ENCODE results near the gene DNAJB2. TPM values are rescaled to one million over a fixed set of nuclear protein-coding genes. Genes with fewer than 3 reads are reported as not detected.

Gene DNAJB2
- polyA plus RNA-seq, 1 of the 3 experiments (the other 2 are of a cell fraction), result 39.9 TPM

GRCh38 chr2:219253753-219254589, 25.2 kb upstream of the DNAJB2 start, which contains the start of gene TUBA4A:
TSS of gene TUBA4A (minus strand) at chr2:219253918. CDS start at chr2:219253858, 60 bp downstream.
- no peaks in the 10 kb centered on the region for H3K9me2 ChIP-seq
- 5% methylated on average over 8 of the region's 76 CpGs for WGBS (ENCODE audit: low lambda C conversion rate)
- no peaks in the 10 kb centered on the region for H3K9me3 ChIP-seq
- no peak within 1 kb of the TSS for H3K27ac ChIP-seq (ENCODE audit: low read depth in 2 of 2, low read length in 1 of 2)
- H3K4me1 ChIP-seq (ENCODE audit: control insufficient read depth in 1 of 2, insufficient read depth in 2 of 2, low read depth in 1 of 2, low read length in 1 of 2), result peaks cover 17 to 21% of the 10 kb centered on the region in 2 experiments; a peak in 3 of 4 replicates
- no peak within 1 kb of the TSS for H3K9ac ChIP-seq
- H3K4me3 ChIP-seq (ENCODE audit: low read depth in 2 of 2, low read length in 1 of 2), result peak within 1 kb of the TSS; percentile 53 to 60
- POLR2A ChIA-PET, result interaction anchor here (2.6 kb wide), 1 partner anchor 9 kb away, joined by 15 read pairs; the partner anchor contains the start of genes GLB1L and STK16
- peaks cover 12% of the 10 kb centered on the region for H3F3A ChIP-seq (replicated peaks; ENCODE audit: insufficient read depth)
- TF ChIP-seq MAX (IDR thresholded peaks at IDR 0.05; ENCODE audit: low read depth), result no peak
- no peak for TF ChIP-seq USF2 (IDR thresholded peaks at IDR 0.05; ENCODE audit: borderline replicate concordance, low read depth, low read length)
- TF ChIP-seq FOSL2 (IDR thresholded peaks at IDR 0.05; ENCODE audit: borderline replicate concordance, low read depth), result no peak
- TF ChIP-seq, protein P1, sequence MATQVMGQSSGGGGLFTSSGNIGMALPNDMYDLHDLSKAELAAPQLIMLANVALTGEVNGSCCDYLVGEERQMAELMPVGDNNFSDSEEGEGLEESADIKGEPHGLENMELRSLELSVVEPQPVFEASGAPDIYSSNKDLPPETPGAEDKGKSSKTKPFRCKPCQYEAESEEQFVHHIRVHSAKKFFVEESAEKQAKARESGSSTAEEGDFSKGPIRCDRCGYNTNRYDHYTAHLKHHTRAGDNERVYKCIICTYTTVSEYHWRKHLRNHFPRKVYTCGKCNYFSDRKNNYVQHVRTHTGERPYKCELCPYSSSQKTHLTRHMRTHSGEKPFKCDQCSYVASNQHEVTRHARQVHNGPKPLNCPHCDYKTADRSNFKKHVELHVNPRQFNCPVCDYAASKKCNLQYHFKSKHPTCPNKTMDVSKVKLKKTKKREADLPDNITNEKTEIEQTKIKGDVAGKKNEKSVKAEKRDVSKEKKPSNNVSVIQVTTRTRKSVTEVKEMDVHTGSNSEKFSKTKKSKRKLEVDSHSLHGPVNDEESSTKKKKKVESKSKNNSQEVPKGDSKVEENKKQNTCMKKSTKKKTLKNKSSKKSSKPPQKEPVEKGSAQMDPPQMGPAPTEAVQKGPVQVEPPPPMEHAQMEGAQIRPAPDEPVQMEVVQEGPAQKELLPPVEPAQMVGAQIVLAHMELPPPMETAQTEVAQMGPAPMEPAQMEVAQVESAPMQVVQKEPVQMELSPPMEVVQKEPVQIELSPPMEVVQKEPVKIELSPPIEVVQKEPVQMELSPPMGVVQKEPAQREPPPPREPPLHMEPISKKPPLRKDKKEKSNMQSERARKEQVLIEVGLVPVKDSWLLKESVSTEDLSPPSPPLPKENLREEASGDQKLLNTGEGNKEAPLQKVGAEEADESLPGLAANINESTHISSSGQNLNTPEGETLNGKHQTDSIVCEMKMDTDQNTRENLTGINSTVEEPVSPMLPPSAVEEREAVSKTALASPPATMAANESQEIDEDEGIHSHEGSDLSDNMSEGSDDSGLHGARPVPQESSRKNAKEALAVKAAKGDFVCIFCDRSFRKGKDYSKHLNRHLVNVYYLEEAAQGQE (IDR thresholded peaks at IDR 0.05; ENCODE audit: low read depth, low read length), result no peak
- TF ChIP-seq RAD21 (IDR thresholded peaks at IDR 0.05; ENCODE audit: low read length), result no peak
- no peak for TF ChIP-seq GABPA (IDR thresholded peaks at IDR 0.05; ENCODE audit: low read depth)
- no peaks in the 10 kb centered on the region for H4K20me1 ChIP-seq (ENCODE audit: insufficient read depth)
- no peaks in the 10 kb centered on the region for H3K36me3 ChIP-seq (replicated peaks in 1 of 2; ENCODE audit: control insufficient read depth in 1 of 2, insufficient read depth in 2 of 2, low read length in 1 of 2)
- CTCF ChIA-PET, result interaction anchor here (0.8 to 5.5 kb wide), 13 partner anchors 11 to 288 kb away, joined by 3 to 44 read pairs (median 4); partner anchors contain the start of gene DNAJB2
- H2AFZ ChIP-seq (ENCODE audit: low read depth), result peak within 1 kb of the TSS; percentile 82
- DNase-seq, result peak; percentile 98
- H3K4me2 ChIP-seq, result peak within 1 kb of the TSS; percentile 97
- no peaks in the 10 kb centered on the region for H3K79me2 ChIP-seq (ENCODE audit: insufficient read depth)
- peaks cover 40% of the 10 kb centered on the region for H3K27me3 ChIP-seq (ENCODE audit: insufficient read depth)

DNA sequence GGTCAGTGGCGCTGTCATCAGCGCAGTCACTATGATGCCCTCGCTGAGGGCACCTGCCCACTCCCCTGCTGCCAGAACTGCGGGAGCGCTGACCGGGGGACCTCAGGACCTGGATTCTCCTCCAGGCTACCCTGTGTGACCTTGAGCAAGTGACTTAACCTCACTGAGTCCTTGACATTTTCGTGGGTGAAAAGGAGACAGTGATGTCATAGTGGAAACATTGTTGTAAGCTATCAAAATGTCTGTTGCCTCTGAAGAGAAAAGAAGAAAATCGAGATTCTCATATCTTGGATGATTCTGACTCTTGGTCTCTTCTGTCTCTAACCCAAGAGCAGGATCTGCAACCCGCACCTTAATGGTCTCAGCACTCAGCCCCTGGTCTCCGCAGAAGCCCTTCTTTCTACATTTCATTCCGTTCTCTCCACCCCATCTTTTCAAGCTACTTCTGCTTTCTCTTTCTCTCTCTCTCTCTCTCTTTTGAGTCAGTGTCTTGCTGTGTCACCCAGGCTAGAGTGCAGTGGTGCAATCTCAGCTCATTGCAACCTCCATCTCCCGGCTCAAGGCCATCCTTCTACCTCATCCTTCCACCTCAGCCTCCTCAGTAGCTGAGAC, 24.5 kb upstream of the DNAJB2 start:
- no peaks in the 10 kb centered on the region for H3K9me2 ChIP-seq
- peak overlapping the region; percentile 97 for H3K4me2 ChIP-seq
- no peaks in the 10 kb centered on the region for H3K79me2 ChIP-seq (ENCODE audit: insufficient read depth)
- H2AFZ ChIP-seq (ENCODE audit: low read depth), result 0 out of 2 replicates have a peak overlapping the region, but pooled peaks have one; percentile 82
- H3K4me3 ChIP-seq (ENCODE audit: low read depth in 2 of 2, low read length in 1 of 2), result peak overlapping the region; percentile 53 to 60
- no peaks in the 10 kb centered on the region for H3K36me3 ChIP-seq (replicated peaks in 1 of 2; ENCODE audit: control insufficient read depth in 1 of 2, insufficient read depth in 2 of 2, low read length in 1 of 2)
- ChIA-PET CTCF (interaction anchor here (0.8 to 5.5 kb wide), 13 partner anchors 11 to 274 kb away, joined by 3 to 44 read pairs (median 4); partner anchors contain the start of gene DNAJB2), POLR2A (interaction anchor here (2.6 kb wide), 1 partner anchor 10 kb away, joined by 15 read pairs; the partner anchor contains the start of genes GLB1L and STK16)
- no peaks in the 10 kb centered on the region for H4K20me1 ChIP-seq (ENCODE audit: insufficient read depth)
- no peak overlapping the region for H3K9ac ChIP-seq
- TF ChIP-seq YY1 (IDR thresholded peaks at IDR 0.05; ENCODE audit: low read depth), result no peak
- TF ChIP-seq TAF1 (IDR thresholded peaks at IDR 0.05; ENCODE audit: borderline replicate concordance, low read depth, low read length), result no peak
- TF ChIP-seq, protein P2, sequence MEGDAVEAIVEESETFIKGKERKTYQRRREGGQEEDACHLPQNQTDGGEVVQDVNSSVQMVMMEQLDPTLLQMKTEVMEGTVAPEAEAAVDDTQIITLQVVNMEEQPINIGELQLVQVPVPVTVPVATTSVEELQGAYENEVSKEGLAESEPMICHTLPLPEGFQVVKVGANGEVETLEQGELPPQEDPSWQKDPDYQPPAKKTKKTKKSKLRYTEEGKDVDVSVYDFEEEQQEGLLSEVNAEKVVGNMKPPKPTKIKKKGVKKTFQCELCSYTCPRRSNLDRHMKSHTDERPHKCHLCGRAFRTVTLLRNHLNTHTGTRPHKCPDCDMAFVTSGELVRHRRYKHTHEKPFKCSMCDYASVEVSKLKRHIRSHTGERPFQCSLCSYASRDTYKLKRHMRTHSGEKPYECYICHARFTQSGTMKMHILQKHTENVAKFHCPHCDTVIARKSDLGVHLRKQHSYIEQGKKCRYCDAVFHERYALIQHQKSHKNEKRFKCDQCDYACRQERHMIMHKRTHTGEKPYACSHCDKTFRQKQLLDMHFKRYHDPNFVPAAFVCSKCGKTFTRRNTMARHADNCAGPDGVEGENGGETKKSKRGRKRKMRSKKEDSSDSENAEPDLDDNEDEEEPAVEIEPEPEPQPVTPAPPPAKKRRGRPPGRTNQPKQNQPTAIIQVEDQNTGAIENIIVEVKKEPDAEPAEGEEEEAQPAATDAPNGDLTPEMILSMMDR (IDR thresholded peaks at IDR 0.05), result no peak
- TF ChIP-seq ELF1 (IDR thresholded peaks at IDR 0.05), result no peak
- TF ChIP-seq EZH2phosphoT487 (IDR thresholded peaks at IDR 0.05; ENCODE audit: borderline replicate concordance, low read depth), result no peak
- no peak for TF ChIP-seq FOXM1 (IDR thresholded peaks at IDR 0.05; ENCODE audit: low read depth)
- 52% methylated on average over 6 of the region's 12 CpGs for WGBS (ENCODE audit: low lambda C conversion rate)
- H3K4me1 ChIP-seq (ENCODE audit: control insufficient read depth in 1 of 2, insufficient read depth in 2 of 2, low read depth in 1 of 2, low read length in 1 of 2), result peaks cover 10 to 16% of the 10 kb centered on the region in 2 experiments; a peak in 3 of 4 replicates
- H3F3A ChIP-seq (replicated peaks; ENCODE audit: insufficient read depth), result peaks cover 4% of the 10 kb centered on the region
- no peaks in the 10 kb centered on the region for H3K9me3 ChIP-seq
- H3K27ac ChIP-seq (ENCODE audit: low read depth in 2 of 2, low read length in 1 of 2), result no peak overlapping the region
- peaks cover 40% of the 10 kb centered on the region for H3K27me3 ChIP-seq (ENCODE audit: insufficient read depth)
- DNase-seq, result no peak
